HEK293 (cell line): ENCODE measurements around the gene TMEM114.

ENCODE experiments used
- CTCF ChIA-PET: fragments of 350-600 bp; formaldehyde crosslinking; extraction: SDS; loops from one replicate; lab custom pipeline; 2021; ENCODE audit warnings: antibody characterized with exemption; lab: Yijun Ruan, JAX
- POLR2A ChIA-PET: fragments of 300-600 bp; formaldehyde crosslinking; extraction: SDS; loops from one replicate; lab custom pipeline; 2020; ENCODE audit warnings: antibody characterized with exemption, inconsistent platforms; lab: Yijun Ruan, JAX
- H3K27ac ChIP-seq: fragments of 200-500 bp; sonication (Bioruptor generic); 2 replicates; pipeline ENCODE4 v1.5.1; 2014; ENCODE audit warnings: low read depth, low read length, control low read depth, inconsistent platforms; ENCODE audit errors: extremely low read depth
- H3K36me3 ChIP-seq, 2 experiments: fragments of 200-500 bp in 1 of 2; sonication (Bioruptor generic) in 1 of 2; 1 replicate in 1 of 2; 2 replicates in 1 of 2; pipeline ENCODE4 v1.5.1; 2014 to 2017; ENCODE audit warnings: inconsistent platforms in 2 of 2, low read length in 2 of 2; ENCODE audit not compliant: control insufficient read depth in 2 of 2, insufficient read depth in 1 of 2
- H3K4me1 ChIP-seq: fragments of 200-500 bp; sonication (Bioruptor generic); 2 replicates; pipeline ENCODE4 v1.5.1; 2014; ENCODE audit warnings: mild to moderate bottlenecking, low read length, inconsistent platforms; ENCODE audit not compliant: control insufficient read depth, insufficient read depth
- H3K4me3 ChIP-seq: 2 replicates; pipeline ENCODE4 v1.5.1; 2011; ENCODE audit warnings: low read depth, mild to moderate bottlenecking, control low read depth, low read length, moderate library complexity
- H3K9me3 ChIP-seq: fragments of 200-500 bp; sonication (Bioruptor generic); 2 replicates; pipeline ENCODE4 v1.5.1; 2014; ENCODE audit warnings: low read depth, low read length, inconsistent platforms; ENCODE audit not compliant: control insufficient read depth, insufficient read depth
- GLI4 ChIP-seq: fragments of 450-650 bp; formaldehyde crosslinking; IDR thresholded peaks from 2 replicates; pipeline ENCODE4 v1.5.1; 2016; ENCODE audit warnings: missing biosample characterization, missing genetic modification characterization
- REPIN1 ChIP-seq: fragments of 450-650 bp; formaldehyde crosslinking; IDR thresholded peaks from 2 replicates; pipeline ENCODE4 v1.5.1; 2017; ENCODE audit warnings: missing biosample characterization, missing genetic modification characterization, low read depth
- REST ChIP-seq: fragments of 450-650 bp; formaldehyde crosslinking; IDR thresholded peaks from 2 replicates; pipeline ENCODE4 v1.5.1; 2016; ENCODE audit warnings: missing biosample characterization, missing genetic modification characterization
- SP2 ChIP-seq: fragments of 450-650 bp; formaldehyde crosslinking; IDR thresholded peaks from 2 replicates; pipeline ENCODE4 v1.5.1; 2016; ENCODE audit warnings: missing biosample characterization, missing genetic modification characterization
- SP3 ChIP-seq: fragments of 450-650 bp; formaldehyde crosslinking; IDR thresholded peaks from 2 replicates; pipeline ENCODE4 v1.5.1; 2016; ENCODE audit warnings: missing biosample characterization, missing genetic modification characterization
- ZNF10 ChIP-seq: fragments of 450-650 bp; formaldehyde crosslinking; IDR thresholded peaks from 2 replicates; pipeline ENCODE4 v1.5.1; 2017; ENCODE audit warnings: missing biosample characterization, missing genetic modification characterization
- ZNF155 ChIP-seq: fragments of 450-650 bp; formaldehyde crosslinking; IDR thresholded peaks from 2 replicates; pipeline ENCODE4 v1.5.1; 2016; ENCODE audit warnings: missing biosample characterization, missing genetic modification characterization
- ZNF169 ChIP-seq: fragments of 450-650 bp; formaldehyde crosslinking; IDR thresholded peaks from 2 replicates; pipeline ENCODE4 v1.5.1; 2016; ENCODE audit warnings: missing biosample characterization, missing genetic modification characterization
- ZNF335 ChIP-seq: fragments of 450-650 bp; formaldehyde crosslinking; conservative IDR thresholded peaks from 2 replicates; pipeline ENCODE4 v1.5.1; 2016; ENCODE audit warnings: missing biosample characterization, missing genetic modification characterization
- ZNF366 ChIP-seq: fragments of 450-650 bp; formaldehyde crosslinking; conservative IDR thresholded peaks from 2 replicates; pipeline ENCODE4 v1.5.1; 2016; ENCODE audit warnings: missing biosample characterization, missing genetic modification characterization
- ZNF404 ChIP-seq: fragments of 450-650 bp; formaldehyde crosslinking; IDR thresholded peaks from 2 replicates; pipeline ENCODE4 v1.5.1; 2017; ENCODE audit warnings: missing biosample characterization, missing genetic modification characterization
- ZNF521 ChIP-seq: fragments of 450-650 bp; formaldehyde crosslinking; IDR thresholded peaks from 2 replicates; pipeline ENCODE4 v1.5.1; 2017; ENCODE audit warnings: missing biosample characterization, mild to moderate bottlenecking, missing genetic modification characterization
- ZNF558 ChIP-seq: fragments of 450-650 bp; formaldehyde crosslinking; IDR thresholded peaks from 2 replicates; pipeline ENCODE4 v1.5.1; 2016; ENCODE audit warnings: missing biosample characterization, missing genetic modification characterization
- ZNF560 ChIP-seq: fragments of 450-650 bp; formaldehyde crosslinking; IDR thresholded peaks from 2 replicates; pipeline ENCODE4 v1.5.1; 2017; ENCODE audit warnings: missing biosample characterization, missing genetic modification characterization, borderline replicate concordance
- ZNF623 ChIP-seq: fragments of 450-650 bp; formaldehyde crosslinking; IDR thresholded peaks from 2 replicates; pipeline ENCODE4 v1.5.1; 2016; ENCODE audit warnings: missing biosample characterization, missing genetic modification characterization
- ZNF747 ChIP-seq: fragments of 450-650 bp; formaldehyde crosslinking; IDR thresholded peaks from 2 replicates; pipeline ENCODE4 v1.5.1; 2016; ENCODE audit warnings: missing biosample characterization, missing genetic modification characterization
- ZNF843 ChIP-seq: fragments of 450-650 bp; formaldehyde crosslinking; IDR thresholded peaks from 2 replicates; pipeline ENCODE4 v1.5.1; 2016; ENCODE audit warnings: missing biosample characterization, missing genetic modification characterization
- TF ChIP-seq, protein P1 (sequence below): fragments of 450-650 bp; formaldehyde crosslinking; IDR thresholded peaks from 2 replicates; pipeline ENCODE4 v1.5.1; 2017; ENCODE audit warnings: missing biosample characterization, missing genetic modification characterization
- TF ChIP-seq, protein P2 (sequence below): fragments of 450-650 bp; IDR thresholded peaks from 2 replicates; pipeline ENCODE4 v1.5.1; 2018; ENCODE audit warnings: missing biosample characterization, missing genetic modification characterization

Gene TMEM114

GRCh38 chr16:8588682-8589056 lies 1.6 kb downstream of the TMEM114 start:
- CTCF ChIA-PET: interaction anchor here (1.0 kb wide), 1 partner anchor 22 kb away, joined by 3 read pairs; no protein-coding TSS in a partner anchor
- POLR2A ChIA-PET: no interaction called here
- Histone ChIP-seq H3K27ac (no peak overlapping the region), H3K9me3 (no peaks in the 10 kb centered on the region), H3K4me1 (no peaks in the 10 kb centered on the region)
- TF ChIP-seq ZNF335 (tag by site-specific recombination): no peak
- no peak for TF ChIP-seq ZNF623 (tag by site-specific recombination)
- TF ChIP-seq ZNF10 (tag by site-specific recombination): no peak
- no peak for TF ChIP-seq ZNF366 (tag by site-specific recombination)
- no peak for TF ChIP-seq ZNF843 (tag by site-specific recombination)
- TF ChIP-seq SP3 (tag by site-specific recombination): no peak
- no peak for TF ChIP-seq REPIN1
- no peak for TF ChIP-seq ZNF155 (tag by site-specific recombination)
- no peak for TF ChIP-seq REST (tag by site-specific recombination)
- TF ChIP-seq ZNF558: no peak
- no peak for TF ChIP-seq GLI4
- no peak for TF ChIP-seq ZNF404 (tag by site-specific recombination)
- no peak for TF ChIP-seq ZNF169
- TF ChIP-seq, protein P1, sequence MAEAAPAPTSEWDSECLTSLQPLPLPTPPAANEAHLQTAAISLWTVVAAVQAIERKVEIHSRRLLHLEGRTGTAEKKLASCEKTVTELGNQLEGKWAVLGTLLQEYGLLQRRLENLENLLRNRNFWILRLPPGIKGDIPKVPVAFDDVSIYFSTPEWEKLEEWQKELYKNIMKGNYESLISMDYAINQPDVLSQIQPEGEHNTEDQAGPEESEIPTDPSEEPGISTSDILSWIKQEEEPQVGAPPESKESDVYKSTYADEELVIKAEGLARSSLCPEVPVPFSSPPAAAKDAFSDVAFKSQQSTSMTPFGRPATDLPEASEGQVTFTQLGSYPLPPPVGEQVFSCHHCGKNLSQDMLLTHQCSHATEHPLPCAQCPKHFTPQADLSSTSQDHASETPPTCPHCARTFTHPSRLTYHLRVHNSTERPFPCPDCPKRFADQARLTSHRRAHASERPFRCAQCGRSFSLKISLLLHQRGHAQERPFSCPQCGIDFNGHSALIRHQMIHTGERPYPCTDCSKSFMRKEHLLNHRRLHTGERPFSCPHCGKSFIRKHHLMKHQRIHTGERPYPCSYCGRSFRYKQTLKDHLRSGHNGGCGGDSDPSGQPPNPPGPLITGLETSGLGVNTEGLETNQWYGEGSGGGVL (tag by site-specific recombination): no peak
- TF ChIP-seq, all 188 proteins: peak for 0
- Histone ChIP-seq H3K36me3 (no peaks in the 10 kb centered on the region), H3K4me3 (no peak overlapping the region)

GRCh38 chr16:8587065-8587464 lies 3.2 kb downstream of the TMEM114 start:
- Histone ChIP-seq H3K36me3 (no peaks in the 10 kb centered on the region), H3K4me1 (no peaks in the 10 kb centered on the region), H3K9me3 (no peaks in the 10 kb centered on the region), H3K27ac (no peak overlapping the region), H3K4me3 (no peak overlapping the region)
- CTCF ChIA-PET: no interaction called here
- TF ChIP-seq ZNF747 (tag by site-specific recombination) (no peak), ZNF560 (no peak), ZNF521 (tag by site-specific recombination) (no peak), SP2 (tag by site-specific recombination) (no peak)
- TF ChIP-seq, protein P2, sequence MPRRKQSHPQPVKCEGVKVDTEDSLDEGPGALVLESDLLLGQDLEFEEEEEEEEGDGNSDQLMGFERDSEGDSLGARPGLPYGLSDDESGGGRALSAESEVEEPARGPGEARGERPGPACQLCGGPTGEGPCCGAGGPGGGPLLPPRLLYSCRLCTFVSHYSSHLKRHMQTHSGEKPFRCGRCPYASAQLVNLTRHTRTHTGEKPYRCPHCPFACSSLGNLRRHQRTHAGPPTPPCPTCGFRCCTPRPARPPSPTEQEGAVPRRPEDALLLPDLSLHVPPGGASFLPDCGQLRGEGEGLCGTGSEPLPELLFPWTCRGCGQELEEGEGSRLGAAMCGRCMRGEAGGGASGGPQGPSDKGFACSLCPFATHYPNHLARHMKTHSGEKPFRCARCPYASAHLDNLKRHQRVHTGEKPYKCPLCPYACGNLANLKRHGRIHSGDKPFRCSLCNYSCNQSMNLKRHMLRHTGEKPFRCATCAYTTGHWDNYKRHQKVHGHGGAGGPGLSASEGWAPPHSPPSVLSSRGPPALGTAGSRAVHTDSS: no peak
- POLR2A ChIA-PET: no interaction called here
